Naive thymus-derived CD4-positive, alpha-beta T cell (primary cell): ENCODE data around the gene MYCBP2. TPM values are rescaled to one million over a fixed set of nuclear protein-coding genes. Genes with fewer than 3 reads are reported as not detected.
"Not testable (repeated sequence)": the region's sequence is repeated elsewhere in the genome, so short reads cannot be mapped to it uniquely, and the experiment has no call there.

Experiments
- ATAC-seq: fragments of 150-1000 bp; cut with Tn5 transposase; 2 replicates; pipeline ENCODE4 v1.10.0; 2021; ENCODE audit warnings: mild to moderate bottlenecking, moderate library complexity
- CTCF ChIA-PET: fragments of 350-600 bp; sonication (Branson Sonifier 250); formaldehyde crosslinking; loops from one replicate; lab custom pipeline; 2021; ENCODE audit warnings: antibody characterized with exemption; lab: Charles Lee
- POLR2A ChIA-PET: fragments of 350-600 bp; sonication (Branson Sonifier 250); formaldehyde crosslinking; loops from one replicate; lab custom pipeline; 2021; ENCODE audit warnings: antibody characterized with exemption, inconsistent platforms; lab: Charles Lee
- DNase-seq, 9 donors: peaks; one replicate each; pipeline versions ENCODE4 v3.0.0 to v3.0.0-alpha.2; 2020 to 2022; ENCODE audit warnings: mixed read lengths in 1 of 9
- H3K27ac ChIP-seq: one replicate; pipeline ENCODE4 v1.7.0; 2013; ENCODE audit warnings: mild to moderate bottlenecking, low read depth, low read length, moderate library complexity
- H3K27me3 ChIP-seq, 2 donors: one replicate each; pipeline ENCODE4 v1.7.0; 2013; ENCODE audit warnings: low read length in 2 of 2, mild to moderate bottlenecking in 2 of 2, moderate library complexity in 2 of 2; ENCODE audit not compliant: control insufficient read depth in 2 of 2, insufficient read depth in 2 of 2
- H3K36me3 ChIP-seq, 3 experiments: 1 replicate in 2 of 3; 2 replicates in 1 of 3; pipeline ENCODE4 v1.7.0; 2013; ENCODE audit warnings: low read length in 3 of 3, mild to moderate bottlenecking in 3 of 3, moderate library complexity in 1 of 3; ENCODE audit not compliant: insufficient read depth in 3 of 3, control insufficient read depth in 2 of 3
- H3K4me1 ChIP-seq, 2 donors: one replicate each; pipeline ENCODE4 v1.7.0; 2013; ENCODE audit warnings: low read length in 2 of 2, mild to moderate bottlenecking in 2 of 2, moderate library complexity in 1 of 2; ENCODE audit not compliant: control insufficient read depth in 2 of 2, insufficient read depth in 2 of 2
- H3K4me3 ChIP-seq: 2 replicates; pipeline ENCODE4 v1.7.0; 2013; ENCODE audit warnings: mild to moderate bottlenecking, low read length
- H3K9me3 ChIP-seq, 3 experiments: 1 replicate in 2 of 3; 2 replicates in 1 of 3; pipeline ENCODE4 v1.7.0; 2013; ENCODE audit warnings: low read length in 3 of 3; ENCODE audit not compliant: control insufficient read depth in 2 of 3
- H3K27ac Mint-ChIP-seq, 9 donors: one replicate each; pipeline ENCODE4 v1.8.0; 2020 to 2022; ENCODE audit warnings: mixed read lengths in 9 of 9, mild to moderate bottlenecking in 8 of 9, moderate library complexity in 5 of 9, inconsistent platforms in 2 of 9
- H3K27me3 Mint-ChIP-seq, 5 donors: one replicate each; pipeline ENCODE4 v1.8.0; 2021 to 2022; ENCODE audit warnings: mixed read lengths in 5 of 5, mild to moderate bottlenecking in 1 of 5
- H3K36me3 Mint-ChIP-seq, 5 donors: one replicate each; pipeline ENCODE4 v1.8.0; 2020 to 2022; ENCODE audit warnings: mixed read lengths in 5 of 5, mild to moderate bottlenecking in 3 of 5, inconsistent platforms in 1 of 5
- H3K4me1 Mint-ChIP-seq, 7 donors: one replicate each; pipeline ENCODE4 v1.8.0; 2020 to 2022; ENCODE audit warnings: mixed read lengths in 7 of 7, mild to moderate bottlenecking in 3 of 7, inconsistent platforms in 1 of 7
- H3K4me3 Mint-ChIP-seq, 10 donors: one replicate each; pipeline ENCODE4 v1.8.0; 2020 to 2022; ENCODE audit warnings: mild to moderate bottlenecking in 10 of 10, mixed read lengths in 10 of 10, moderate library complexity in 6 of 10, inconsistent platforms in 2 of 10
- H3K9me3 Mint-ChIP-seq, 11 donors: one replicate each; pipeline ENCODE4 v1.8.0; 2020 to 2022; ENCODE audit warnings: mixed read lengths in 11 of 11, mild to moderate bottlenecking in 4 of 11, inconsistent platforms in 1 of 11, moderate library complexity in 1 of 11
- intact Hi-C, 2 donors: fragments of 100-400 bp; cut with micrococcal nuclease; formaldehyde crosslinking; loops; one replicate each; pipeline ENCODE4 v1.15.1; 2023
- polyA plus RNA-seq, 2 donors: library from polyadenylated mRNA; unstranded; fragments of 300-500 nt; fragmentation: Illumina TruSeq; gene quantifications; one replicate each; pipeline ENCODE4 v1.2.3, GENCODE V29; 2021
- total RNA-seq, 6 experiments: library from RNA in 5 of 6; stranded (reverse) in 5 of 6; gene quantifications; 1 replicate in 5 of 6; 2 replicates in 1 of 6; pipeline ENCODE4 v1.2.3 and lab custom pipeline; 2021 to 2026

MYCBP2 gene
- total and polyA plus RNA-seq, 7 experiments from 2014 or later: 38.8 to 216 (median 162) TPM

- H3K9me3 Mint-ChIP-seq: no peaks in the 10 kb centered on the region
- no peak overlapping the region for H3K27ac ChIP-seq
- no peak overlapping the region for H3K4me3 ChIP-seq
- no peak for DNase-seq
- ChIA-PET CTCF (no interaction called here), POLR2A (no interaction called here)
- H3K4me1 ChIP-seq: no peaks in the 10 kb centered on the region
- H3K4me3 Mint-ChIP-seq: no peak overlapping the region
- H3K36me3 Mint-ChIP-seq: peaks cover 11 to 47% (median 39%) of the 10 kb centered on the region in 5 donors
- H3K27ac Mint-ChIP-seq: no peak overlapping the region
- no peaks in the 10 kb centered on the region for H3K27me3 Mint-ChIP-seq
- intact Hi-C loops: loop anchor here in 1 of 2 donors (2.0 kb wide), 1 partner anchor 15 kb away; no protein-coding TSS in a partner anchor
- H3K36me3 ChIP-seq: peaks cover 6 to 37% (median 28%) of the 10 kb centered on the region in 3 experiments
- ATAC-seq: no peak
- H3K27me3 ChIP-seq: no peaks in the 10 kb centered on the region
- peaks cover 0 to 12% (median 0%) of the 10 kb centered on the region in 7 donors for H3K4me1 Mint-ChIP-seq
- H3K9me3 ChIP-seq: no peaks in the 10 kb centered on the region
Measured at GRCh38 chr13:77262198-77262597, 64.7 kb downstream of the MYCBP2 start.

- peaks cover 0 to 1% (median 0%) of the 10 kb centered on the region in 11 donors for H3K9me3 Mint-ChIP-seq
- no peaks in the 10 kb centered on the region for H3K27me3 Mint-ChIP-seq
- peaks cover 15 to 65% (median 58%) of the 10 kb centered on the region in 5 donors for H3K36me3 Mint-ChIP-seq
- H3K4me3 Mint-ChIP-seq: no peak overlapping the region
- H3K4me1 ChIP-seq: no peaks in the 10 kb centered on the region
- ChIA-PET CTCF (no interaction called here), POLR2A (no interaction called here)
- no peak overlapping the region for H3K4me3 ChIP-seq
- intact Hi-C loops: no loop called here
- H3K4me1 Mint-ChIP-seq: peaks cover 9 to 50% (median 32%) of the 10 kb centered on the region in 7 donors
- H3K27ac ChIP-seq: no peak overlapping the region
- H3K27ac Mint-ChIP-seq: peak overlapping the region in 1 of 9 donors; percentile 66
- no peaks in the 10 kb centered on the region for H3K9me3 ChIP-seq
- no peak for ATAC-seq
- H3K27me3 ChIP-seq: no peaks in the 10 kb centered on the region
- DNase-seq: no peak
- H3K36me3 ChIP-seq: peaks cover 4 to 36% (median 5%) of the 10 kb centered on the region in 3 experiments
Measured at GRCh38 chr13:77250975-77251374, 75.9 kb downstream of the MYCBP2 start.

- H3K27me3 ChIP-seq, H3K4me1 ChIP-seq, POLR2A ChIA-PET, H3K27ac ChIP-seq, H3K4me3 ChIP-seq, H3K9me3 ChIP-seq, DNase-seq, H3K27me3 Mint-ChIP-seq, H3K4me3 Mint-ChIP-seq, CTCF ChIA-PET, ATAC-seq, H3K9me3 Mint-ChIP-seq, intact Hi-C loops: not testable (repeated sequence)
- Mint-ChIP-seq H3K27ac (peak overlapping the region in 1 of 9 donors; percentile 28), H3K4me1 (peaks cover 10 to 36% (median 28%) of the 10 kb centered on the region in 7 donors), H3K36me3 (peaks cover 14 to 64% (median 53%) of the 10 kb centered on the region in 5 donors)
- H3K36me3 ChIP-seq: peaks cover 4 to 46% (median 5%) of the 10 kb centered on the region in 3 experiments
Measured at GRCh38 chr13:77245224-77245623, 81.7 kb downstream of the MYCBP2 start.

GRCh38 chr13:77239312-77239711 is 87.6 kb downstream of the MYCBP2 start:
- no peak overlapping the region for H3K4me3 ChIP-seq
- H3K27ac Mint-ChIP-seq: peak overlapping the region in 1 of 9 donors; percentile 72
- no peak for DNase-seq
- no peak overlapping the region for H3K27ac ChIP-seq
- no peak for ATAC-seq
- H3K4me3 Mint-ChIP-seq: no peak overlapping the region
- H3K27me3 Mint-ChIP-seq: no peaks in the 10 kb centered on the region
- H3K27me3 ChIP-seq: no peaks in the 10 kb centered on the region
- peaks cover 10 to 39% (median 21%) of the 10 kb centered on the region in 5 donors for H3K36me3 Mint-ChIP-seq
- ChIA-PET CTCF (no interaction called here), POLR2A (no interaction called here)
- H3K4me1 ChIP-seq: no peaks in the 10 kb centered on the region
- peaks cover 0 to 1% (median 0%) of the 10 kb centered on the region in 11 donors for H3K9me3 Mint-ChIP-seq
- H3K36me3 ChIP-seq: peaks cover 4 to 26% (median 5%) of the 10 kb centered on the region in 3 experiments
- intact Hi-C loops: no loop called here
- H3K4me1 Mint-ChIP-seq: peaks cover 7 to 19% (median 13%) of the 10 kb centered on the region in 7 donors
- H3K9me3 ChIP-seq: no peaks in the 10 kb centered on the region

- POLR2A ChIA-PET: no interaction called here
- H3K4me1 ChIP-seq: no peaks in the 10 kb centered on the region
- no peaks in the 10 kb centered on the region for H3K9me3 ChIP-seq
- H3K36me3 ChIP-seq: peaks cover 0 to 9% (median 4%) of the 10 kb centered on the region in 3 experiments
- H3K4me1 Mint-ChIP-seq: peaks cover 10 to 23% (median 16%) of the 10 kb centered on the region in 7 donors
- H3K36me3 Mint-ChIP-seq: peaks cover 8 to 35% (median 15%) of the 10 kb centered on the region in 5 donors
- intact Hi-C loops: loop anchor here in 1 of 2 donors (1.0 kb wide), 1 partner anchor 8 kb away; no protein-coding TSS in a partner anchor
- H3K9me3 Mint-ChIP-seq: peaks cover 0 to 1% (median 0%) of the 10 kb centered on the region in 11 donors
- no peaks in the 10 kb centered on the region for H3K27me3 ChIP-seq
- peak overlapping the region in 3 of 10 donors; percentile 0 to 11 (median 9) for H3K4me3 Mint-ChIP-seq
- ATAC-seq (peak; percentile 14), DNase-seq (no peak)
- H3K4me3 ChIP-seq: no peak overlapping the region
- peak overlapping the region in 6 of 9 donors; percentile 1 to 59 (median 16) for H3K27ac Mint-ChIP-seq
- no peaks in the 10 kb centered on the region for H3K27me3 Mint-ChIP-seq
- no peak overlapping the region for H3K27ac ChIP-seq
- CTCF ChIA-PET: no interaction called here
Measured at GRCh38 chr13:77235456-77236022, 91.4 kb downstream of the MYCBP2 start.

DNA sequence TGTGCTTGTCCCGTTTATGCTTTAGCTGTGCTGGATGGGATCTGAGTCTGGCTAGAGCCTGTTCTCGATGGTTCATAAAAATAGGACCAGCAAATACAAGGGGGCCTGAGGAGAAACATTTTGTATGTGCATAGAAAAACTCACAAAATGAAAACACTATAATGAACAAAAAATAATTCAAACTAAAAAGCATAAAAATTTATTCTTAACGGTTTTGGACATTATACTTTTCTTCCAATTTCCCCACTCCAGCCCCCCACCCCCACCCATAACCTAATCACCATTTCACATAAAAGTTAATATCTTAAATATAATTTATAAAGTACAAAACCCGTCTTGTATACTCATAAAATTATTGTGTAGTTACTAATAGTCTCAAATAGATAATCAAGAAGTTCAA is 93.7 kb downstream of the MYCBP2 start:
- Mint-ChIP-seq H3K4me1 (peaks cover 13 to 31% (median 21%) of the 10 kb centered on the region in 7 donors), H3K27ac (no peak overlapping the region), H3K9me3 (peaks cover 0 to 1% (median 0%) of the 10 kb centered on the region in 11 donors), H3K27me3 (no peaks in the 10 kb centered on the region), H3K4me3 (no peak overlapping the region), H3K36me3 (peaks cover 7 to 32% (median 14%) of the 10 kb centered on the region in 5 donors)
- intact Hi-C loops: no loop called here
- Histone ChIP-seq H3K27ac (no peak overlapping the region), H3K36me3 (peaks cover 0 to 9% (median 4%) of the 10 kb centered on the region in 3 experiments), H3K27me3 (no peaks in the 10 kb centered on the region), H3K4me3 (no peak overlapping the region), H3K4me1 (peaks cover 0 to 3% of the 10 kb centered on the region in 2 donors), H3K9me3 (no peaks in the 10 kb centered on the region)
- ATAC-seq (no peak), DNase-seq (no peak)
- POLR2A ChIA-PET: no interaction called here
- CTCF ChIA-PET: no interaction called here
